IPS-NIHi7 (cell line): ENCODE data around the gene OARD1.
"Not testable (repeated sequence)": the region's sequence is repeated elsewhere in the genome, so short reads cannot be mapped to it uniquely, and the experiment has no call there.

ENCODE experiments used
- DNase-seq: peaks from one replicate; pipeline ENCODE4 v3.0.0; 2012; ENCODE audit warnings: mixed read lengths; ENCODE audit errors: extremely low spot score

Gene OARD1

GRCh38 chr6:41027241-41027640 lies 44.9 kb downstream of the OARD1 start:
- no peak for DNase-seq

DNA sequence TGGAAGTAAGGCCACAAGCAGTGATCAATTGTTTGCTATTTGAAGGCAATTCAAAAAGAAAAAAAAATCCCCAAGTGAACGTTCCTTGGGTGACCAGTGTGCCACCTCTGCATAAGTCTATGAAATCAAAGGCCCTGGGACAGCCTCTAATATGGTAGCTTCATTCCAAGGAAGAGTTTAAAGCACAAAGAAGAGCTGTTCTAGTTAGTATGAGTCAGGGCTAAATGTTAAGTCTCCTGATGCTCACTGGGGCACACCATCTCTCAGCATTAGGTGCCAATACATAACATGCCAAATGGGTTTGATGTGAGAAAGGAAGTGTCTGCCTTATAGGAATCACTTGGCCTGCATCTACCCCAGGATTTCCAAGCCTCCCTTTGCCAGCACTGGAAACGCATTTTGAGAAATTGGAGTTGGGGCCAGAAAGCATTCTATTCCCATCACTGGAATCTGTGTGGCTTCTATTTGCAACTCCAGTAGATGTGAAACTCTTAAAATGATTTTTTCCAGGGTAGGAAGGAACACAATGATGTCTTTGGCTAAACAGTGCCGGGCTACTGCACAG lies 46.1 kb downstream of the OARD1 start:
- DNase-seq, result no peak

- DNase-seq, result no peak
Observed at GRCh38 chr6:41023114-41023513, 49.0 kb downstream of the OARD1 start.

GRCh38 chr6:41022294-41022693 lies 49.9 kb downstream of the OARD1 start:
- DNase-seq, result no peak

GRCh38 chr6:41021832-41022231 lies 50.3 kb downstream of the OARD1 start:
- peak; percentile 30 for DNase-seq

DNA sequence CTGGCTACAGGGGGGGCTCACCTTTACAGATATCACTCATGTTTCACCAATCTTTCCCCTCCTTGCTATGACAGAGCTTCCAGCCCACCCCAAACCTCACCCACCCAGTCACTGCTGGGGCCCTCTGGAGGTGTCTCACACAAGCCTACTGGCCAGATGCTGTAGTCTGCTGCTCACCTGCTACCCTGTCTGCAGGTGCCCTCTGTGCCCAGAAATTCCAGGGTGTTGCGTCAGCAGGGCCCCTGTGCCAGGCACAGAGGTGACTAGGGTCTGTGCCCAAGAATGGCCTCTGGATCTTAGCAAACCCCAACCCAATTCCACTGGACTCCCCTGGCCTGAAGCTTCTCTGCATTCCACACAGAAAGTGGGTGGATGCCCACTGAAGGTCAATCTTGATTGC lies 54.5 kb downstream of the OARD1 start:
- no peak for DNase-seq

DNA sequence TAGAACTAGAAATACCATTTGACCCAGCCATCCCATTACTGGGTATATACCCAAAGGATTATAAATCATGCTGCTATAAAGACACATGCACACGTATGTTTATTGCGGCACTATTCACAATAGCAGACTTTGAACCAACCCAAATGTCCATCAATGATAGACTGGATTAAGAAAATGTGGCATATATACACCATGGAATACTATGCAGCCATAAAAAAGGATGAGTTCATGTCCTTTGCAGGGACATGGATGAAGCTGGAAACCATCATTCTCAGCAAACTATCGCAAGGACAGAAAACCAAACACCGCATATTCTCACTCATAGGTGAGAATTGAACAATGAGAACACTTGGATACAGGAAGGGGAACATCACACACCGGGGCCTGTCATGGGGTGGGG lies 56.3 kb downstream of the OARD1 start:
- not testable (repeated sequence) for DNase-seq

DNA sequence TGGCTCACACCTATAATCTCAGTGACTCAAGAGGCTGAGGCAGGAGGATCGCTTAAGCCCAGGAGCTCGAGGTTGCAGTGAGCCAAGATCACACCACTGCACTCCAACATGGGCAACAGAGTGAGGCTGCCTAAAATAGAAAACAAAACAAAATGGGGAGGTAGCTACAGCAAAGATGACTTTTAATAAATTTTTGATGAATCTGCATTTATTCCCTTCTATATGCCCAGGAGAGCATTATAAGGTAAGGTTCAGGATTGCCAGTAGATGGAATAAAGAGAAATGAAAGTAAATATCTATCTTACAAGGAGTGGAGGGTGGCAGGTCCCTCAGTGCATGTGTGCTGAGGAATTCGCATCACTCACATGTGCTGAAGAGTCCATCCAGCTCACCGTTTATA lies 57.4 kb downstream of the OARD1 start:
- DNase-seq, result no peak
